ENCODE results near the gene KCNQ4.
A peak's percentile ranks its signal among the peaks of the same experiment; 100 is the strongest.

Gene KCNQ4

GRCh38 chr1:40820911-40821693, 37.5 kb downstream of the KCNQ4 start:
- no peak overlapping the region for H3K4me3 ChIP-seq (ENCODE audit: low read depth, low read length)
- DNase-seq (ENCODE audit: low read depth), result no peak
- in situ Hi-C loops (cut with HindIII; ENCODE audit: low sequenced_read_pairs), result loop anchor here (5.0 kb wide), 1 partner anchor 34 kb away; no protein-coding TSS in a partner anchor
- TF ChIP-seq, protein P1, sequence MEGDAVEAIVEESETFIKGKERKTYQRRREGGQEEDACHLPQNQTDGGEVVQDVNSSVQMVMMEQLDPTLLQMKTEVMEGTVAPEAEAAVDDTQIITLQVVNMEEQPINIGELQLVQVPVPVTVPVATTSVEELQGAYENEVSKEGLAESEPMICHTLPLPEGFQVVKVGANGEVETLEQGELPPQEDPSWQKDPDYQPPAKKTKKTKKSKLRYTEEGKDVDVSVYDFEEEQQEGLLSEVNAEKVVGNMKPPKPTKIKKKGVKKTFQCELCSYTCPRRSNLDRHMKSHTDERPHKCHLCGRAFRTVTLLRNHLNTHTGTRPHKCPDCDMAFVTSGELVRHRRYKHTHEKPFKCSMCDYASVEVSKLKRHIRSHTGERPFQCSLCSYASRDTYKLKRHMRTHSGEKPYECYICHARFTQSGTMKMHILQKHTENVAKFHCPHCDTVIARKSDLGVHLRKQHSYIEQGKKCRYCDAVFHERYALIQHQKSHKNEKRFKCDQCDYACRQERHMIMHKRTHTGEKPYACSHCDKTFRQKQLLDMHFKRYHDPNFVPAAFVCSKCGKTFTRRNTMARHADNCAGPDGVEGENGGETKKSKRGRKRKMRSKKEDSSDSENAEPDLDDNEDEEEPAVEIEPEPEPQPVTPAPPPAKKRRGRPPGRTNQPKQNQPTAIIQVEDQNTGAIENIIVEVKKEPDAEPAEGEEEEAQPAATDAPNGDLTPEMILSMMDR (IDR thresholded peaks at IDR 0.05; ENCODE audit: low read depth, low read length, missing control alignments), result no peak

DNA sequence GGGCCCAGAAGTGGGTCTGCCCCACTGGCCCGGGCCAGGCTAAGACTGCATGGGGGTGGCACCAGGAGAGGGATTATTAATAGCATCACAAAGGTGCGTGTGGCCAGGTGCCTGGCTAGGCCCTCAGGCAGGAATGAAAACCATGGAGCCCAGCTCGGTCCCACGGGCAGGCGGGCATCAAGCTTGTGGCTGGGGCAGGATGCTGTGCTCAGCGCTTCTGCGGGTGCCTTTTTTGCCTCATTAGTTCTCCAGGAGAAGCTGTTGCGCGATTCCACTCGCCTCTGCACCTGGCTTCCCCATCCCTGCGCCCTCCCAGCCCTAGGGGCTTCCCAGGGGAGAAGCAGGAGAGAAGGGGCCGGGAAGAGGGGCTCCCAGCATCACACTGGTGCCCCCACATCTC, 39.3 kb downstream of the KCNQ4 start:
- TF ChIP-seq, protein P1 (IDR thresholded peaks at IDR 0.05; ENCODE audit: low read depth, low read length, missing control alignments), result no peak

DNA sequence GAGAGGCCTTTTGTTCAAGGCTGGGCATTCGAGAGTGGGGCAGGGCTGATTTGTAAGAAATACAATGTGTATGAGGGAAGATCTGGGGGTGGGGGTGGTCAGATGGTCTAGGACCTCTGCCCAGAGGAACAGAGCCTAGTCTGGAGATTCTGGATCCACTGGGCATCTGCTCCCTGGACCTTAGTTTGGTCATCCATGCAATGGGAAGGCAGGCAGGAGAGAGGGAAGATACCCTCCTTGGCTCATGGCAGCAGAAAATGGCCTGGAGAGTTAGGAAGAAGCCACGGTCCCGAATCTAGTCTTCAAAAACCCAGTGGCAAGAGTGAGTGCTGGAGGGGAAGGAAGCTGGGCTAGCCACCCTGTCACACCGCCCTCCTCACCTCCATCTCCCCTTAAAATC, 39.8 kb downstream of the KCNQ4 start:
- H3K4me3 ChIP-seq (ENCODE audit: low read depth, low read length), result no peak overlapping the region
- in situ Hi-C loops (cut with HindIII; ENCODE audit: low sequenced_read_pairs), result loop anchor here (5.0 kb wide), 1 partner anchor 36 kb away; no protein-coding TSS in a partner anchor
- TF ChIP-seq, protein P1 (IDR thresholded peaks at IDR 0.05; ENCODE audit: low read depth, low read length, missing control alignments), result no peak
- no peak for DNase-seq (ENCODE audit: low read depth)

More for the DNA sequence above, 39.3 kb downstream of the KCNQ4 start:
- in situ Hi-C loops (cut with HindIII; ENCODE audit: low sequenced_read_pairs), result loop anchor here (5.0 kb wide), 1 partner anchor 36 kb away; no protein-coding TSS in a partner anchor
- DNase-seq (ENCODE audit: low read depth), result no peak
- no peak overlapping the region for H3K4me3 ChIP-seq (ENCODE audit: low read depth, low read length)

- H3K4me3 ChIP-seq (ENCODE audit: low read depth, low read length), result no peak overlapping the region
- TF ChIP-seq, protein P1 (IDR thresholded peaks at IDR 0.05; ENCODE audit: low read depth, low read length, missing control alignments), result no peak
- DNase-seq (ENCODE audit: low read depth), result no peak
- in situ Hi-C loops (cut with HindIII; ENCODE audit: low sequenced_read_pairs), result loop anchor here (5.0 kb wide), 1 partner anchor 37 kb away; no protein-coding TSS in a partner anchor
Measured at GRCh38 chr1:40823983-40824382, 40.4 kb downstream of the KCNQ4 start.

GRCh38 chr1:40824591-40825434, 41.2 kb downstream of the KCNQ4 start:
- H3K4me3 ChIP-seq (ENCODE audit: low read depth, low read length), result no peak overlapping the region
- in situ Hi-C loops (cut with HindIII; ENCODE audit: low sequenced_read_pairs), result loop anchor here (5.0 kb wide), 1 partner anchor 38 kb away; no protein-coding TSS in a partner anchor
- TF ChIP-seq, protein P1 (IDR thresholded peaks at IDR 0.05; ENCODE audit: low read depth, low read length, missing control alignments), result no peak
- peak; percentile 20 for DNase-seq (ENCODE audit: low read depth)

DNA sequence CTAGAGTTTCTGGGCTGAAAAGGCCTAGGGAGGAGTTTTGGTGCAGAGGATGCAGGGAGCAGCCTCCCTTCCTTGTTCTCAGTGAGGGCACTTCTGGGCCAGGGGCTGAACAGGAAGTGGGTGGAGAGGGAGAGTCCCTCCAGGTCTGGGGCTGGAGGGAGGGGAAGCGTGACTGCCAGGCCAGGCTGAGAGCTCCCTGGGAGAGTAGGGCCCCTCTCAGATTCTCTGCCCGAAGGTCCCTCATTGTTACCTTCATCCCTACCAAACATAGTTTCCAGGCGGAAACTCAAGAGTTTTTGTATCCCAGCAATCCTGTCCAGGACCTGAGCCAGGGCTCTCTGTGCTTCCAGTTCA, 41.8 kb downstream of the KCNQ4 start:
- TF ChIP-seq, protein P1 (IDR thresholded peaks at IDR 0.05; ENCODE audit: low read depth, low read length, missing control alignments), result no peak
- in situ Hi-C loops (cut with HindIII; ENCODE audit: low sequenced_read_pairs), result no loop called here
- no peak overlapping the region for H3K4me3 ChIP-seq (ENCODE audit: low read depth, low read length)
- DNase-seq (ENCODE audit: low read depth), result no peak

Measured in astrocyte of the cerebellum (primary cell).